Ascending aorta (tissue), 2 donors: ENCODE measurements around the gene SRGAP1. TPM values are rescaled to one million over a fixed set of nuclear protein-coding genes. Genes with fewer than 3 reads are reported as not detected.

Source experiments
- DNase-seq, 2 donors: peaks; one replicate each; pipeline ENCODE4 v3.0.0-alpha.2; 2019; ENCODE audit warnings: low spot score in 2 of 2
- H3K27ac ChIP-seq, 2 donors: fragments of 200-600 bp; sonication (generic); one replicate each; pipeline ENCODE4 v1.5.1; 2016 to 2017; ENCODE audit warnings: mild to moderate bottlenecking in 1 of 2
- H3K27me3 ChIP-seq: fragments of 200-600 bp; sonication (generic); one replicate; pipeline ENCODE4 v1.5.1; 2017
- H3K36me3 ChIP-seq, 2 donors: fragments of 200-600 bp; sonication (generic); one replicate each; pipeline ENCODE4 v1.5.1; 2016
- H3K4me1 ChIP-seq, 2 donors: fragments of 200-600 bp; sonication (generic); one replicate each; pipeline ENCODE4 v1.5.1; 2016 to 2017; ENCODE audit warnings: mild to moderate bottlenecking in 1 of 2
- H3K4me3 ChIP-seq, 2 donors: fragments of 200-600 bp; sonication (generic); one replicate each; pipeline ENCODE4 v1.5.1; 2016 to 2017; ENCODE audit warnings: mild to moderate bottlenecking in 1 of 2
- H3K9me3 ChIP-seq, 2 donors: fragments of 200-600 bp; sonication (generic); one replicate each; pipeline ENCODE4 v1.5.1; 2016
- CTCF ChIP-seq, 3 experiments: fragments of 200-600 bp in 2 of 3; fragments of 450-650 bp in 1 of 3; sonication (generic) in 2 of 3; IDR thresholded peaks; one replicate each; pipeline ENCODE4 v1.5.1; 2016 to 2019; ENCODE audit warnings: antibody characterized with exemption in 3 of 3, mild to moderate bottlenecking in 1 of 3, moderate library complexity in 1 of 3
- intact Hi-C: fragments of 100-400 bp; cut with DNase I; formaldehyde crosslinking; loops from one replicate; pipeline ENCODE4 v1.15.1; 2023
- total RNA-seq: library from RNA; depleted of rRNA; stranded (reverse); fragments of >200 nt; gene quantifications from one replicate; pipeline ENCODE4 v1.1.0, GENCODE V29; 2016

The SRGAP1 gene
- total RNA-seq, 1 donor from 2014 or later, result 5.5 TPM

- no peak overlapping the region for H3K27ac ChIP-seq
- DNase-seq, result no peak
- peaks cover 0 to 14% of the 10 kb centered on the region in 2 donors for H3K36me3 ChIP-seq
- no peaks in the 10 kb centered on the region for H3K27me3 ChIP-seq
- no peaks in the 10 kb centered on the region for H3K9me3 ChIP-seq
- intact Hi-C loops, result no loop called here
- H3K4me3 ChIP-seq, result no peak overlapping the region
- H3K4me1 ChIP-seq, result no peaks in the 10 kb centered on the region
- no peak for TF ChIP-seq CTCF (IDR thresholded peaks at IDR 0.05)
These were observed 297.9 kb downstream of the SRGAP1 start for GRCh38 chr12:64142382-64142781.

- Histone ChIP-seq H3K9me3 (no peaks in the 10 kb centered on the region), H3K27ac (no peak overlapping the region), H3K4me1 (no peaks in the 10 kb centered on the region), H3K4me3 (no peak overlapping the region), H3K36me3 (peaks cover 0 to 14% of the 10 kb centered on the region in 2 donors), H3K27me3 (no peaks in the 10 kb centered on the region)
- intact Hi-C loops, result no loop called here
- no peak for TF ChIP-seq CTCF (IDR thresholded peaks at IDR 0.05)
- DNase-seq, result no peak
These were observed 298.3 kb downstream of the SRGAP1 start for GRCh38 chr12:64142784-64143183.

GRCh38 chr12:64145226-64145625 is 300.7 kb downstream of the SRGAP1 start:
- DNase-seq, result no peak
- intact Hi-C loops, result no loop called here
- Histone ChIP-seq H3K4me3 (no peak overlapping the region), H3K4me1 (no peaks in the 10 kb centered on the region), H3K27me3 (no peaks in the 10 kb centered on the region), H3K9me3 (no peaks in the 10 kb centered on the region), H3K27ac (no peak overlapping the region), H3K36me3 (peaks cover 0 to 14% of the 10 kb centered on the region in 2 donors)
- TF ChIP-seq CTCF (IDR thresholded peaks at IDR 0.05), result no peak

- TF ChIP-seq CTCF (IDR thresholded peaks at IDR 0.05), result no peak
- H3K27me3 ChIP-seq, result no peaks in the 10 kb centered on the region
- H3K27ac ChIP-seq, result no peak overlapping the region
- H3K4me1 ChIP-seq, result no peaks in the 10 kb centered on the region
- DNase-seq, result no peak
- intact Hi-C loops, result no loop called here
- H3K36me3 ChIP-seq, result peaks cover 0 to 10% of the 10 kb centered on the region in 2 donors
- no peaks in the 10 kb centered on the region for H3K9me3 ChIP-seq
- H3K4me3 ChIP-seq, result no peak overlapping the region
These were observed 302.6 kb downstream of the SRGAP1 start for GRCh38 chr12:64147011-64147631.

GRCh38 chr12:64147875-64148274 is 303.4 kb downstream of the SRGAP1 start:
- intact Hi-C loops, result no loop called here
- no peak for DNase-seq
- H3K9me3 ChIP-seq, result no peaks in the 10 kb centered on the region
- H3K27me3 ChIP-seq, result no peaks in the 10 kb centered on the region
- H3K4me1 ChIP-seq, result no peaks in the 10 kb centered on the region
- TF ChIP-seq CTCF (IDR thresholded peaks at IDR 0.05), result no peak
- H3K36me3 ChIP-seq, result peaks cover 0 to 4% of the 10 kb centered on the region in 2 donors
- H3K27ac ChIP-seq, result no peak overlapping the region
- H3K4me3 ChIP-seq, result no peak overlapping the region

- Histone ChIP-seq H3K9me3 (no peaks in the 10 kb centered on the region), H3K27me3 (no peaks in the 10 kb centered on the region), H3K4me1 (no peaks in the 10 kb centered on the region), H3K27ac (no peak overlapping the region), H3K4me3 (no peak overlapping the region), H3K36me3 (no peaks in the 10 kb centered on the region)
- no peak for DNase-seq
- intact Hi-C loops, result no loop called here
- TF ChIP-seq CTCF (IDR thresholded peaks at IDR 0.05), result no peak
These were observed 310.2 kb downstream of the SRGAP1 start for GRCh38 chr12:64154677-64155076.
